CD14-positive monocyte (primary cell): ENCODE measurements around the gene PLA2G4F. TPM values are rescaled to one million over a fixed set of nuclear protein-coding genes. Genes with fewer than 3 reads are reported as not detected.

Experiments used
- DNase-seq, 3 donors: peaks; one replicate each; pipeline ENCODE4 v3.0.0-alpha.2; 2011 to 2022
- H2AFZ ChIP-seq: 2 replicates; pipeline ENCODE4 v1.6.0; 2012; ENCODE audit warnings: mild to moderate bottlenecking, low read depth, low read length, inconsistent platforms; ENCODE audit not compliant: insufficient read depth, poor library complexity, severe bottlenecking
- H3K27ac ChIP-seq, 2 donors: 1 replicate in 1 of 2; 2 replicates in 1 of 2; pipeline ENCODE4 v1.5.1; 2012 to 2013; ENCODE audit warnings: low read length in 2 of 2, control low read depth in 1 of 2, inconsistent platforms in 1 of 2, low read depth in 1 of 2, mild to moderate bottlenecking in 1 of 2
- H3K27me3 ChIP-seq, 2 donors: one replicate each; pipeline versions ENCODE4 v1.6.0 to v1.6.1; 2011 to 2013; ENCODE audit warnings: low read length in 2 of 2; ENCODE audit not compliant: control insufficient read depth in 2 of 2, insufficient read depth in 2 of 2
- H3K36me3 ChIP-seq, 2 donors: replicated peaks in 1 of 2; 1 replicate in 1 of 2; 2 replicates in 1 of 2; pipeline versions ENCODE4 v1.5.1 to v1.6.1; 2012 to 2013; ENCODE audit warnings: low read length in 2 of 2, control low read depth in 1 of 2, inconsistent platforms in 1 of 2, mild to moderate bottlenecking in 1 of 2; ENCODE audit not compliant: insufficient read depth in 2 of 2, control insufficient read depth in 1 of 2
- H3K4me1 ChIP-seq, 2 donors: 1 replicate in 1 of 2; 2 replicates in 1 of 2; pipeline versions ENCODE4 v1.5.1 to v1.6.1; 2012 to 2013; ENCODE audit warnings: low read length in 2 of 2, control low read depth in 1 of 2, inconsistent platforms in 1 of 2, mild to moderate bottlenecking in 1 of 2, moderate library complexity in 1 of 2; ENCODE audit not compliant: insufficient read depth in 2 of 2, control insufficient read depth in 1 of 2
- H3K4me2 ChIP-seq: replicated peaks from 2 replicates; pipeline ENCODE3; 2012; ENCODE audit warnings: low read length, moderate library complexity, mild to moderate bottlenecking; ENCODE audit not compliant: poor library complexity, severe bottlenecking; ENCODE audit errors: extremely low read depth
- H3K4me3 ChIP-seq, 3 experiments: fragments of 200-600 bp in 1 of 3; sonication (generic) in 1 of 3; replicated peaks in 1 of 3; 1 replicate in 2 of 3; 2 replicates in 1 of 3; pipeline ENCODE4 v1.5.1; 2011 to 2013; ENCODE audit warnings: low read length in 3 of 3, mild to moderate bottlenecking in 3 of 3, control low read depth in 2 of 3, low read depth in 2 of 3, inconsistent platforms in 1 of 3, moderate library complexity in 1 of 3
- H3K79me2 ChIP-seq: 2 replicates; pipeline ENCODE4 v1.6.0; 2012; ENCODE audit warnings: mild to moderate bottlenecking, control low read depth, inconsistent platforms, low read length, moderate library complexity; ENCODE audit not compliant: insufficient read depth
- H3K9ac ChIP-seq: 2 replicates; pipeline ENCODE4 v1.6.0; 2017; ENCODE audit warnings: low read length, mild to moderate bottlenecking; ENCODE audit not compliant: insufficient read depth, poor library complexity, severe bottlenecking
- H3K9me3 ChIP-seq, 2 donors: replicated peaks in 1 of 2; 1 replicate in 1 of 2; 2 replicates in 1 of 2; pipeline versions ENCODE4 v1.5.1 to v1.6.1; 2012 to 2013; ENCODE audit warnings: low read length in 2 of 2, control low read depth in 1 of 2; ENCODE audit not compliant: control insufficient read depth in 1 of 2, insufficient read depth in 1 of 2
- H4K20me1 ChIP-seq: 2 replicates; pipeline ENCODE4 v1.6.0; 2012; ENCODE audit warnings: mild to moderate bottlenecking, low read length, control low read depth, moderate library complexity; ENCODE audit not compliant: insufficient read depth
- H3K27ac Mint-ChIP-seq, 7 donors: one replicate each; pipeline ENCODE4 v1.8.0; 2020; ENCODE audit warnings: mild to moderate bottlenecking in 7 of 7, mixed read lengths in 7 of 7, moderate library complexity in 6 of 7, inconsistent platforms in 2 of 7
- H3K27me3 Mint-ChIP-seq, 3 donors: one replicate each; pipeline ENCODE4 v1.8.0; 2021 to 2022; ENCODE audit warnings: low read depth in 3 of 3, mild to moderate bottlenecking in 3 of 3, mixed read lengths in 3 of 3, moderate library complexity in 3 of 3, inconsistent platforms in 1 of 3
- H3K36me3 Mint-ChIP-seq, 2 donors: one replicate each; pipeline ENCODE4 v1.8.0; 2020; ENCODE audit warnings: mixed read lengths in 2 of 2, inconsistent platforms in 1 of 2, mild to moderate bottlenecking in 1 of 2
- H3K4me1 Mint-ChIP-seq: one replicate; pipeline ENCODE4 v1.8.0; 2020; ENCODE audit warnings: mild to moderate bottlenecking, mixed read lengths
- H3K4me3 Mint-ChIP-seq, 2 donors: one replicate each; pipeline ENCODE4 v1.8.0; 2020; ENCODE audit warnings: mild to moderate bottlenecking in 2 of 2, mixed read lengths in 2 of 2, moderate library complexity in 1 of 2
- H3K9me3 Mint-ChIP-seq, 7 donors: one replicate each; pipeline ENCODE4 v1.8.0; 2020 to 2022; ENCODE audit warnings: mixed read lengths in 7 of 7, mild to moderate bottlenecking in 6 of 7, moderate library complexity in 6 of 7, inconsistent platforms in 2 of 7
- CTCF ChIP-seq: fragments of 200-600 bp; IDR thresholded peaks from one replicate; pipeline ENCODE4 v1.8.0; 2022; ENCODE audit warnings: antibody characterized with exemption, mild to moderate bottlenecking
- WGBS: methylation state at CpG from one replicate; pipeline ENCODE4 v1.1.5; 2013; ENCODE audit warnings: missing lambda C conversion rate; ENCODE audit not compliant: insufficient coverage; 5-methylcytosine and 5-hydroxymethylcytosine counted together
- intact Hi-C, 2 donors: fragments of 100-400 bp; cut with micrococcal nuclease; formaldehyde crosslinking; loops; one replicate each; pipeline versions ENCODE4 v1.15.0 to v1.15.1; 2023
- polyA plus RNA-seq, 3 donors: library from polyadenylated mRNA; depleted of rRNA in 1 of 3; unstranded in 2 of 3; stranded (reverse) in 1 of 3; fragments of 300-500 nt in 2 of 3; fragments of >200 nt in 1 of 3; fragmentation: Illumina TruSeq in 2 of 3; gene quantifications; 1 replicate in 2 of 3; 2 replicates in 1 of 3; pipeline ENCODE4 v1.2.3, GENCODE V29; 2012 to 2021

Gene PLA2G4F
- polyA plus RNA-seq, 3 donors: not detected

GRCh38 chr15:42135351-42135750 lies 21.1 kb downstream of the PLA2G4F start:
- no peaks in the 10 kb centered on the region for H3K36me3 ChIP-seq
- no peak overlapping the region for H2AFZ ChIP-seq
- H3K4me3 ChIP-seq: no peak overlapping the region
- TF ChIP-seq CTCF: no peak
- H3K27me3 ChIP-seq: no peaks in the 10 kb centered on the region
- DNase-seq: no peak
- no peak overlapping the region for H3K27ac Mint-ChIP-seq
- no peak overlapping the region for H3K4me2 ChIP-seq
- H3K9me3 ChIP-seq: no peaks in the 10 kb centered on the region
- no peaks in the 10 kb centered on the region for H4K20me1 ChIP-seq
- whole genome bisulfite sequencing: no CpG with 5 or more reads among the region's 1 CpG
- H3K9me3 Mint-ChIP-seq: no peaks in the 10 kb centered on the region
- no peaks in the 10 kb centered on the region for H3K36me3 Mint-ChIP-seq
- intact Hi-C loops: loop anchor here (2.0 to 5.0 kb wide), 2 partner anchors 69 to 148 kb away; no protein-coding TSS in a partner anchor
- H3K9ac ChIP-seq: no peak overlapping the region
- no peak overlapping the region for H3K4me3 Mint-ChIP-seq
- H3K79me2 ChIP-seq: no peaks in the 10 kb centered on the region
- no peaks in the 10 kb centered on the region for H3K4me1 ChIP-seq
- H3K4me1 Mint-ChIP-seq: peaks cover 5% of the 10 kb centered on the region
- no peak overlapping the region for H3K27ac ChIP-seq
- no peaks in the 10 kb centered on the region for H3K27me3 Mint-ChIP-seq

DNA sequence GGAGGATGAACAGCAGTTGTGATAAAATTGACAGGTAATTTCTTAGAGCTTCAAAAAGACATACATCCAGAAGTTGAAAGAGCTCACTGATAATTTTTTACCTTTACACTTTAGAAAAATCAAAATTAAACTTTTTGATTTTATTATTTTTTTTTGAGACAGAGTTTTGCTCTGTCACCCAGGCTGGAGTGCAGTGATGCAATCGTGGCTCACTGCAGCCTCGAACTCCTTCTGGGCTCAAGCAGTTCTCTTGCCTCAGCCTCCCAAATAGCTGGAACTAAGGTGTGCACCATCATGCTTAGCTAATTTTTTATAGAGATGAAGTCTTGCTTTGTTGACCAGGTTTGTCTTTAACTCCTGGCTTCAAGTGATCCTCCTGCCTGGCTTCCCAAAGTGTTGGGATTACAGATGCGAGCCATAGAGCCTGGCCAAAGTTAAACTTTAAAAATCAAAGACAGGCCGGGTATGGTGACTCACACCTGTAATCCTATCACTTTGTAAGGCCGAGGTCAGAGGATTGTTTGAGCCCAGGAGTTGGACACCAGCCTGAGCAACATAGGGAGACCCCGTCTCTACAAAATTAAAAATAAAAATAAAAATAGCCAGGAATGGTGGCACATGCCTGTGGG lies 21.7 kb downstream of the PLA2G4F start:
- H2AFZ ChIP-seq: no peak overlapping the region
- WGBS: no CpG with 5 or more reads among the region's 6 CpGs

More for the DNA sequence above, 21.7 kb downstream of the PLA2G4F start:
- intact Hi-C loops: loop anchor here (2.0 to 5.0 kb wide), 2 partner anchors 68 to 147 kb away; no protein-coding TSS in a partner anchor
- Mint-ChIP-seq H3K36me3 (no peaks in the 10 kb centered on the region), H3K27ac (no peak overlapping the region), H3K9me3 (no peaks in the 10 kb centered on the region), H3K4me1 (peaks cover 5% of the 10 kb centered on the region), H3K4me3 (no peak overlapping the region), H3K27me3 (peaks cover 0 to 1% (median 0%) of the 10 kb centered on the region in 3 donors)
- H3K79me2 ChIP-seq: no peaks in the 10 kb centered on the region
- H3K27me3 ChIP-seq: no peaks in the 10 kb centered on the region
- DNase-seq: no peak
- no peak overlapping the region for H3K4me2 ChIP-seq
- H4K20me1 ChIP-seq: no peaks in the 10 kb centered on the region
- no peak overlapping the region for H3K4me3 ChIP-seq
- TF ChIP-seq CTCF: no peak
- H3K36me3 ChIP-seq: no peaks in the 10 kb centered on the region
- no peak overlapping the region for H3K9ac ChIP-seq
- no peaks in the 10 kb centered on the region for H3K4me1 ChIP-seq
- H3K9me3 ChIP-seq: no peaks in the 10 kb centered on the region
- no peak overlapping the region for H3K27ac ChIP-seq
